ENCODE results near the gene FOXG1.

FOXG1 gene

GRCh38 chr14:28762303-28762954 is 4.2 kb upstream of the FOXG1 start:
- DNase-seq, result no peak

GRCh38 chr14:28762955-28763326 is 3.6 kb upstream of the FOXG1 start:
- no peak for DNase-seq

GRCh38 chr14:28763751-28764256 is 2.8 kb upstream of the FOXG1 start:
- no peak for DNase-seq

- DNase-seq, result no peak
Measured at GRCh38 chr14:28764257-28765160, 2.1 kb upstream of the FOXG1 start.

- DNase-seq, result no peak
Measured at GRCh38 chr14:28765169-28765830, 1.3 kb upstream of the FOXG1 start.

- DNase-seq, result no peak
Measured at GRCh38 chr14:28765831-28766468, 637 bp upstream of the FOXG1 start.

- DNase-seq, result no peak
Measured at GRCh38 chr14:28767030-28767852, 654 bp downstream of the FOXG1 start.

GRCh38 chr14:28767853-28768741 is 1.5 kb downstream of the FOXG1 start:
- DNase-seq, result no peak

- no peak for DNase-seq
Measured at GRCh38 chr14:28769276-28769880, 2.8 kb downstream of the FOXG1 start.

- no peak for DNase-seq
Measured at GRCh38 chr14:28770061-28770460, 3.5 kb downstream of the FOXG1 start.

GRCh38 chr14:28770630-28771029 is 4.0 kb downstream of the FOXG1 start:
- no peak for DNase-seq

- DNase-seq, result no peak
Measured at GRCh38 chr14:28771168-28771567, 4.6 kb downstream of the FOXG1 start.

- no peak for DNase-seq
Measured at GRCh38 chr14:28772613-28773012, 6.0 kb downstream of the FOXG1 start.

GRCh38 chr14:28773176-28773575 is 6.6 kb downstream of the FOXG1 start:
- DNase-seq, result no peak

GRCh38 chr14:28773861-28774691 is 7.5 kb downstream of the FOXG1 start:
- DNase-seq, result no peak

- DNase-seq, result no peak
Measured at GRCh38 chr14:28774764-28775735, 8.5 kb downstream of the FOXG1 start.

GRCh38 chr14:28776482-28777266 is 10.1 kb downstream of the FOXG1 start:
- no peak for DNase-seq
